Tibial artery (tissue), 4 donors: ENCODE measurements around the gene ABHD15.

Experiments
- DNase-seq, 2 donors: peaks; one replicate each; pipeline ENCODE4 v3.0.0-alpha.2; 2019
- H3K27ac ChIP-seq, 2 donors: fragments of 200-600 bp; sonication (generic) in 1 of 2; 1 replicate in 1 of 2; 2 replicates in 1 of 2; pipeline ENCODE4 v1.5.1; 2018 to 2019; ENCODE audit warnings: mild to moderate bottlenecking in 1 of 2
- H3K27me3 ChIP-seq, 2 donors: fragments of 200-600 bp; sonication (generic) in 1 of 2; one replicate each; pipeline versions ENCODE4 v1.5.1 to v1.6.0; 2016 to 2019
- H3K36me3 ChIP-seq, 3 donors: fragments of 200-600 bp; sonication (generic) in 2 of 3; one replicate each; pipeline ENCODE4 v1.5.1; 2016 to 2019; ENCODE audit warnings: mild to moderate bottlenecking in 2 of 3
- H3K4me1 ChIP-seq, 4 donors: fragments of 200-600 bp; sonication (generic) in 2 of 4; 1 replicate in 3 of 4; 2 replicates in 1 of 4; pipeline ENCODE4 v1.5.1; 2016 to 2019
- H3K4me3 ChIP-seq, 2 donors: fragments of 200-600 bp; sonication (generic) in 1 of 2; 1 replicate in 1 of 2; 2 replicates in 1 of 2; pipeline ENCODE4 v1.5.1; 2018 to 2019; ENCODE audit warnings: mild to moderate bottlenecking in 2 of 2
- H3K9me3 ChIP-seq, 3 donors: fragments of 200-600 bp; sonication (generic) in 1 of 3; one replicate each; pipeline ENCODE4 v1.5.1; 2016 to 2019
- intact Hi-C: fragments of 100-400 bp; cut with DNase I; formaldehyde crosslinking; loops from one replicate; pipeline ENCODE4 v1.15.0; 2023; ENCODE audit warnings: low total_unique reads
- TF ChIP-seq, protein P1 (sequence below), 2 experiments: fragments of 200-600 bp in 1 of 2; fragments of 450-650 bp in 1 of 2; IDR thresholded peaks; one replicate each; pipeline ENCODE4 v1.5.1; 2017 to 2019; ENCODE audit warnings: antibody characterized with exemption in 2 of 2, mild to moderate bottlenecking in 1 of 2, moderate library complexity in 1 of 2

The ABHD15 gene

GRCh38 chr17:29613856-29614255 is 47.0 kb upstream of the ABHD15 start:
- intact Hi-C loops = loop anchor here (5.0 kb wide), 1 partner anchor 37 kb away; no protein-coding TSS in a partner anchor
- Histone ChIP-seq H3K36me3 (no peaks in the 10 kb centered on the region), H3K4me1 (peaks cover 0 to 62% (median 57%) of the 10 kb centered on the region in 4 donors), H3K27me3 (peaks cover 0 to 6% of the 10 kb centered on the region in 2 donors), H3K9me3 (no peaks in the 10 kb centered on the region), H3K27ac (peak overlapping the region in 1 of 2 donors; percentile 59), H3K4me3 (peak overlapping the region; percentile 28 to 49)
- TF ChIP-seq, protein P1, sequence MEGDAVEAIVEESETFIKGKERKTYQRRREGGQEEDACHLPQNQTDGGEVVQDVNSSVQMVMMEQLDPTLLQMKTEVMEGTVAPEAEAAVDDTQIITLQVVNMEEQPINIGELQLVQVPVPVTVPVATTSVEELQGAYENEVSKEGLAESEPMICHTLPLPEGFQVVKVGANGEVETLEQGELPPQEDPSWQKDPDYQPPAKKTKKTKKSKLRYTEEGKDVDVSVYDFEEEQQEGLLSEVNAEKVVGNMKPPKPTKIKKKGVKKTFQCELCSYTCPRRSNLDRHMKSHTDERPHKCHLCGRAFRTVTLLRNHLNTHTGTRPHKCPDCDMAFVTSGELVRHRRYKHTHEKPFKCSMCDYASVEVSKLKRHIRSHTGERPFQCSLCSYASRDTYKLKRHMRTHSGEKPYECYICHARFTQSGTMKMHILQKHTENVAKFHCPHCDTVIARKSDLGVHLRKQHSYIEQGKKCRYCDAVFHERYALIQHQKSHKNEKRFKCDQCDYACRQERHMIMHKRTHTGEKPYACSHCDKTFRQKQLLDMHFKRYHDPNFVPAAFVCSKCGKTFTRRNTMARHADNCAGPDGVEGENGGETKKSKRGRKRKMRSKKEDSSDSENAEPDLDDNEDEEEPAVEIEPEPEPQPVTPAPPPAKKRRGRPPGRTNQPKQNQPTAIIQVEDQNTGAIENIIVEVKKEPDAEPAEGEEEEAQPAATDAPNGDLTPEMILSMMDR (IDR thresholded peaks at IDR 0.05) = no peak
- DNase-seq = peak in 1 of 2 donors; percentile 74

GRCh38 chr17:29613352-29613837 is 46.6 kb upstream of the ABHD15 start:
- peaks cover 0 to 57% (median 53%) of the 10 kb centered on the region in 4 donors for H3K4me1 ChIP-seq
- intact Hi-C loops = loop anchor here (5.0 kb wide), 1 partner anchor 36 kb away; no protein-coding TSS in a partner anchor
- DNase-seq = peak; percentile 94 to 96
- H3K36me3 ChIP-seq = no peaks in the 10 kb centered on the region
- TF ChIP-seq, protein P1 (IDR thresholded peaks at IDR 0.05) = peak; percentile 84
- peak overlapping the region; percentile 28 to 49 for H3K4me3 ChIP-seq
- peak overlapping the region in 1 of 2 donors; percentile 59 for H3K27ac ChIP-seq
- H3K9me3 ChIP-seq = no peaks in the 10 kb centered on the region
- H3K27me3 ChIP-seq = peaks cover 0 to 5% of the 10 kb centered on the region in 2 donors

GRCh38 chr17:29612404-29613280 is 45.8 kb upstream of the ABHD15 start:
- Histone ChIP-seq H3K9me3 (no peaks in the 10 kb centered on the region), H3K4me1 (peaks cover 0 to 50% (median 45%) of the 10 kb centered on the region in 4 donors), H3K4me3 (peak overlapping the region; percentile 28 to 49), H3K36me3 (no peaks in the 10 kb centered on the region), H3K27ac (peak overlapping the region in 1 of 2 donors; percentile 59), H3K27me3 (no peaks in the 10 kb centered on the region)
- intact Hi-C loops = loop anchor here (5.0 kb wide), 1 partner anchor 35 kb away; no protein-coding TSS in a partner anchor
- DNase-seq = no peak
- TF ChIP-seq, protein P1 (IDR thresholded peaks at IDR 0.05) = no peak

DNA sequence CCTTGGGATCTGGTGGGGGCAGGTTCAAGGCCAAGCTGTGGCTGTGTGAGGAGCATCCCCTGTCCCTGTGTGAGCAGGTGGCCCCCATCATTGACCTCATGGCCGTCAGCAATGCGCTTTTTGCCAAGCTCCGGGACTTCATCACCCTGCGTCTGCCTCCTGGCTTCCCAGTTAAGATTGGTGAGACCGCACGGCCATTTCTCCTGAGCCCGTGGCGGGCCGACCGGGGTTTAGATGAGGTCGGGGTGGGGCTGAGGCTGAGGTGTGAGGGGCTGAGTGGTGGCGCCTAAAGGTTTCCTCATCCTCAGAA is 45.2 kb upstream of the ABHD15 start:
- intact Hi-C loops = loop anchor here (5.0 kb wide), 1 partner anchor 35 kb away; no protein-coding TSS in a partner anchor
- Histone ChIP-seq H3K4me1 (peaks cover 0 to 44% (median 39%) of the 10 kb centered on the region in 4 donors), H3K4me3 (no peak overlapping the region), H3K27ac (no peak overlapping the region), H3K36me3 (no peaks in the 10 kb centered on the region), H3K27me3 (no peaks in the 10 kb centered on the region), H3K9me3 (no peaks in the 10 kb centered on the region)
- DNase-seq = peak in 1 of 2 donors; percentile 66
- TF ChIP-seq, protein P1 (IDR thresholded peaks at IDR 0.05) = no peak

GRCh38 chr17:29611351-29612093 is 44.7 kb upstream of the ABHD15 start:
- no peaks in the 10 kb centered on the region for H3K9me3 ChIP-seq
- H3K36me3 ChIP-seq = no peaks in the 10 kb centered on the region
- peak in 1 of 2 donors; percentile 50 for DNase-seq
- TF ChIP-seq, protein P1 (IDR thresholded peaks at IDR 0.05) = no peak
- intact Hi-C loops = loop anchor here (5.0 kb wide), 1 partner anchor 34 kb away; no protein-coding TSS in a partner anchor
- H3K27ac ChIP-seq = no peak overlapping the region
- H3K4me3 ChIP-seq = no peak overlapping the region
- no peaks in the 10 kb centered on the region for H3K27me3 ChIP-seq
- H3K4me1 ChIP-seq = peaks cover 0 to 39% (median 34%) of the 10 kb centered on the region in 4 donors
